Astrocyte (in vitro differentiated cells and primary cell): Measurements from ENCODE around the gene TRIM72. TPM values are rescaled to one million over a fixed set of nuclear protein-coding genes. Genes with fewer than 3 reads are reported as not detected.
"Not testable (repeated sequence)": the region's sequence is repeated elsewhere in the genome, so short reads cannot be mapped to it uniquely, and the experiment has no call there.

ENCODE experiments used
- DNase-seq: peaks from one replicate; pipeline ENCODE4 v3.0.0-alpha.2; 2010; ENCODE audit warnings: low read depth
- FAIRE-seq: peaks from 2 replicates; lab custom pipeline; 2011; peaks lifted over from hg19 to GRCh38; lab: Jason Lieb, UNC
- H2AFZ ChIP-seq: 2 replicates; pipeline ENCODE4 v1.6.0; 2012; ENCODE audit warnings: low read depth, low read length, inconsistent platforms
- H3K27ac ChIP-seq: 2 replicates; pipeline ENCODE4 v1.5.1; 2011; ENCODE audit warnings: low read depth, low read length, inconsistent platforms
- H3K27me3 ChIP-seq: 2 replicates; pipeline ENCODE4 v1.6.0; 2011; ENCODE audit warnings: low read length, inconsistent platforms; ENCODE audit not compliant: insufficient read depth
- H3K36me3 ChIP-seq: 2 replicates; pipeline ENCODE4 v1.5.1; 2011; ENCODE audit warnings: low read length, inconsistent platforms; ENCODE audit not compliant: insufficient read depth
- H3K4me1 ChIP-seq: 2 replicates; pipeline ENCODE4 v1.5.1; 2011; ENCODE audit warnings: low read length, inconsistent platforms; ENCODE audit not compliant: insufficient read depth
- H3K4me2 ChIP-seq: 2 replicates; pipeline ENCODE4 v1.6.0; 2012; ENCODE audit warnings: low read length, inconsistent platforms
- H3K4me3 ChIP-seq: 2 replicates; pipeline ENCODE4 v1.5.1; 2011; ENCODE audit warnings: low read depth, mild to moderate bottlenecking, low read length, inconsistent platforms; ENCODE audit not compliant: insufficient read depth
- H3K79me2 ChIP-seq: 2 replicates; pipeline ENCODE4 v1.6.0; 2012; ENCODE audit warnings: mild to moderate bottlenecking, low read length, inconsistent platforms; ENCODE audit not compliant: insufficient read depth
- H3K9ac ChIP-seq: 2 replicates; pipeline ENCODE4 v1.6.0; 2012; ENCODE audit warnings: mild to moderate bottlenecking, low read length, inconsistent platforms
- H3K9me3 ChIP-seq: 2 replicates; pipeline ENCODE4 v1.5.1; 2012; ENCODE audit warnings: low read depth, mild to moderate bottlenecking, low read length, inconsistent platforms; ENCODE audit not compliant: insufficient read depth
- H4K20me1 ChIP-seq: 2 replicates; pipeline ENCODE4 v1.6.0; 2012; ENCODE audit warnings: low read length, inconsistent platforms; ENCODE audit not compliant: insufficient read depth
- H3K27ac Mint-ChIP-seq: one replicate; pipeline ENCODE4 v1.8.0; 2021; ENCODE audit warnings: mild to moderate bottlenecking, mixed read lengths; ENCODE audit not compliant: unreplicated experiment
- H3K27me3 Mint-ChIP-seq: one replicate; pipeline ENCODE4 v1.8.0; 2021; ENCODE audit warnings: low read depth, mixed read lengths; ENCODE audit not compliant: unreplicated experiment
- H3K36me3 Mint-ChIP-seq: one replicate; pipeline ENCODE4 v1.8.0; 2021; ENCODE audit warnings: low read depth, mixed read lengths; ENCODE audit not compliant: unreplicated experiment
- H3K4me1 Mint-ChIP-seq: one replicate; pipeline ENCODE4 v1.8.0; 2021; ENCODE audit warnings: low read depth, mixed read lengths; ENCODE audit not compliant: unreplicated experiment
- H3K4me3 Mint-ChIP-seq: one replicate; pipeline ENCODE4 v1.8.0; 2021; ENCODE audit warnings: mild to moderate bottlenecking, moderate library complexity, mixed read lengths; ENCODE audit not compliant: unreplicated experiment
- H3K9me3 Mint-ChIP-seq: one replicate; pipeline ENCODE4 v1.8.0; 2021; ENCODE audit warnings: mild to moderate bottlenecking, mixed read lengths; ENCODE audit not compliant: unreplicated experiment
- EZH2 ChIP-seq: IDR thresholded peaks from 2 replicates; pipeline ENCODE4 v1.6.1; 2012; ENCODE audit warnings: mild to moderate bottlenecking, low read length, inconsistent platforms; ENCODE audit not compliant: insufficient read depth
- total RNA-seq: library from RNA; stranded (reverse); gene quantifications from 2 replicates; pipeline ENCODE4 v1.2.1, GENCODE V29; 2021
- TF ChIP-seq, protein P1 (sequence below): IDR thresholded peaks from 2 replicates; pipeline ENCODE4 v1.5.1; 2011; ENCODE audit warnings: low read depth, mild to moderate bottlenecking, inconsistent platforms, low read length, moderate library complexity; ENCODE audit not compliant: insufficient read depth

The TRIM72 gene
- total RNA-seq, 1 donor from 2014 or later = not detected

DNA sequence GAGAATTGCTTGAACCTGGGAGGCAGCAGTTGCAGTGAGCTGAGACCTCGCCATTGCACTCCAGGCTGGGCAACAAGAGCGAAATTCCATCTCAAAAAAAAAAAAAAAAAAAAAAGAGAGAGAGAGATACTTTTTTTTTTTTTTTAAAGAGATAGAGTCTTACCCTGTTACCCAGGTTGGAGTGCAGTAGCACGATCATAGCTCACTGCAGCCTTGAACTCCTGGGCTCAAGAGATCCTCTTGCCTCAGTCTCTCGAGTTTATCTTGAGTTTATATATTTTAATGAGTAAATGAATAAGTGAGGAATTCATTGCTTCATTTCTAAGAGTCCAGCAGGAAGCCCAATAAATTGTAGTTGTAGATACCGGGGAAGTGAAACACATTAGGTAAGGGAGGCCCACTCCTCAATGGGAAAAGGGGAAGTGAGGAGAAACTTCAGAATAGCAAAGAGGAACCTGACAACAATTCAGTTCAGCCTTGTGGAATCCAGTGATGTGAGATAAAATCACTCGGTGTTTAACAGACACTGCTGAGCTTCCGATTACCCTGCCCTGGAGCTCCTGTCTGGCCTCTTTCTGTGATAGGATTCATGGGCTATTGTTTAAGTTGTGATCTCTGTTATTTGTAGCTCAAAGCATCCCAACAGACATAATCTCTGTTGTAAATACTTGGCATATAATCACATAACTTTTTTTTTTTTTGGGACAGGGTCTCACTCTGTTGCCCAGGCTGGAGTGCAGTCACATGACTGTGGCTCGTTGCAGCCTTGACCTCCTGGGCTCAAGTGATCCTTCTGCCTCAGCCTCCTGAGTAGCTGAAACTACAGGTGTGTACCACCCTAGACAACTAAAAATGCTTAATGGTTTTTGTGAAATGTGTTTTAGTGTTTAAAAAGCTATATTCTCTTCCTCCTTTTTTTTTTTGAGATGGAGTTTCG is 30.1 kb downstream of the TRIM72 start:
- H2AFZ ChIP-seq = no peak overlapping the region
- H4K20me1 ChIP-seq = no peaks in the 10 kb centered on the region
- H3K4me1 ChIP-seq = no peaks in the 10 kb centered on the region
- H3K27me3 ChIP-seq = no peaks in the 10 kb centered on the region
- H3K27ac Mint-ChIP-seq = no peak overlapping the region
- H3K36me3 Mint-ChIP-seq = no peaks in the 10 kb centered on the region
- no peak overlapping the region for H3K4me2 ChIP-seq
- no peak overlapping the region for H3K4me3 Mint-ChIP-seq
- TF ChIP-seq EZH2 = no peak
- TF ChIP-seq, protein P1, sequence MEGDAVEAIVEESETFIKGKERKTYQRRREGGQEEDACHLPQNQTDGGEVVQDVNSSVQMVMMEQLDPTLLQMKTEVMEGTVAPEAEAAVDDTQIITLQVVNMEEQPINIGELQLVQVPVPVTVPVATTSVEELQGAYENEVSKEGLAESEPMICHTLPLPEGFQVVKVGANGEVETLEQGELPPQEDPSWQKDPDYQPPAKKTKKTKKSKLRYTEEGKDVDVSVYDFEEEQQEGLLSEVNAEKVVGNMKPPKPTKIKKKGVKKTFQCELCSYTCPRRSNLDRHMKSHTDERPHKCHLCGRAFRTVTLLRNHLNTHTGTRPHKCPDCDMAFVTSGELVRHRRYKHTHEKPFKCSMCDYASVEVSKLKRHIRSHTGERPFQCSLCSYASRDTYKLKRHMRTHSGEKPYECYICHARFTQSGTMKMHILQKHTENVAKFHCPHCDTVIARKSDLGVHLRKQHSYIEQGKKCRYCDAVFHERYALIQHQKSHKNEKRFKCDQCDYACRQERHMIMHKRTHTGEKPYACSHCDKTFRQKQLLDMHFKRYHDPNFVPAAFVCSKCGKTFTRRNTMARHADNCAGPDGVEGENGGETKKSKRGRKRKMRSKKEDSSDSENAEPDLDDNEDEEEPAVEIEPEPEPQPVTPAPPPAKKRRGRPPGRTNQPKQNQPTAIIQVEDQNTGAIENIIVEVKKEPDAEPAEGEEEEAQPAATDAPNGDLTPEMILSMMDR = no peak
- H3K36me3 ChIP-seq = no peaks in the 10 kb centered on the region
- peaks cover 5% of the 10 kb centered on the region for H3K9me3 Mint-ChIP-seq
- H3K79me2 ChIP-seq = no peaks in the 10 kb centered on the region
- no peaks in the 10 kb centered on the region for H3K4me1 Mint-ChIP-seq
- H3K9me3 ChIP-seq = no peaks in the 10 kb centered on the region
- H3K4me3 ChIP-seq = no peak overlapping the region
- peaks cover 24% of the 10 kb centered on the region for H3K27me3 Mint-ChIP-seq
- DNase-seq = no peak
- no peak overlapping the region for H3K9ac ChIP-seq
- no peak for FAIRE-seq
- no peak overlapping the region for H3K27ac ChIP-seq

DNA sequence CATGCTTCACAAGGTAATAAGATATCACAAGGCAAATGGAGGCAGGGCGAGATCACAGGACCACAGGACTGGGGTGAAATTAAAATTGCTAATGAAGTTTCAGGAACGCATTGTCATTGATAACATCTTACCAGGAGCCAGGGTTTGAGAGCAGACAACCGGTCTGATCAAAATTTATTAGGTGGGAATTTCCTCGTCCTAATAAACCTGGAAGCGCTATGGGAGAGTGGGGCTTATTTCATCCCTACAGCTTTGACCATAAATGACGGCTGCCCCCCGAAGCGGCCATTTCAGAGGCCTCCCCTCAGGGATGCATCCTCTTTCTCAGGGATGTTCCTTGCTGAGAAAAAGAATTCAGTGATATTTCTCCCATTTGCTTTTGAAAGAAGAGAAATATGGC is 31.7 kb downstream of the TRIM72 start:
- H3K9me3 Mint-ChIP-seq, DNase-seq, H3K27me3 ChIP-seq, H2AFZ ChIP-seq, H3K27ac ChIP-seq, H3K27ac Mint-ChIP-seq, H3K79me2 ChIP-seq, H3K4me1 Mint-ChIP-seq, H4K20me1 ChIP-seq, H3K9ac ChIP-seq, H3K4me3 ChIP-seq, FAIRE-seq, H3K36me3 ChIP-seq, H3K9me3 ChIP-seq, H3K4me2 ChIP-seq, H3K36me3 Mint-ChIP-seq, H3K4me1 ChIP-seq, H3K4me3 Mint-ChIP-seq: not testable (repeated sequence)
- peaks cover 18% of the 10 kb centered on the region for H3K27me3 Mint-ChIP-seq

DNA sequence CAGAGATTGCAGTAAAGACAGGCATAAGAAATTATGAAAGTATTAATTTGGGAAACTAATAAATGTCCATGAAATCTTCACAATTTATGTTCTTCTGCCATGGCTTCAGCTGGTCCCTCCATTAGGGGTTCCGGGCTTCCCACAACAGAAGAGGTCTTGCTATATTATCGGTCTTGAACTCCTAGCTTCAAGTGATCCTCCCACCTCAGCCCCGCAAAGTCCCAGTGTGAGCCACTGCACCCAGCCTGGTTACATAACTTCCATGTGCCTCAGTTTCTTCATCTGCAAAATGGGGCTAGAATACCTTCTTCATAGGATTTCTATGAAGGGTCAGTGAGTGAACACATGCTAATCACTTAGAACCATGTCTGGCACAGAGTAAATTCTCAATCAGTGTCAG is 32.4 kb downstream of the TRIM72 start:
- Histone ChIP-seq H3K27me3 (no peaks in the 10 kb centered on the region), H3K4me1 (no peaks in the 10 kb centered on the region), H3K36me3 (no peaks in the 10 kb centered on the region), H3K9ac (no peak overlapping the region), H4K20me1 (no peaks in the 10 kb centered on the region), H3K9me3 (no peaks in the 10 kb centered on the region), H3K4me3 (no peak overlapping the region), H3K27ac (no peak overlapping the region), H2AFZ (no peak overlapping the region), H3K4me2 (no peak overlapping the region), H3K79me2 (no peaks in the 10 kb centered on the region)
- DNase-seq (no peak), FAIRE-seq (no peak)
- Mint-ChIP-seq H3K9me3 (peaks cover 5% of the 10 kb centered on the region), H3K4me1 (no peaks in the 10 kb centered on the region), H3K36me3 (no peaks in the 10 kb centered on the region), H3K4me3 (no peak overlapping the region), H3K27ac (no peak overlapping the region), H3K27me3 (peaks cover 19% of the 10 kb centered on the region)
- TF ChIP-seq, protein P1 = no peak
- TF ChIP-seq EZH2 = no peak
